Mesenchymal stem cell (in vitro differentiated cells and primary cell): ENCODE data around the gene FUT8. TPM values are rescaled to one million over a fixed set of nuclear protein-coding genes. Genes with fewer than 3 reads are reported as not detected.
A peak's percentile ranks its signal among the peaks of the same experiment; 100 is the strongest.

Experiments
- DNase-seq: peaks from one replicate; pipeline ENCODE4 v3.0.0-alpha.2; 2013
- H2AFZ ChIP-seq: one replicate; pipeline ENCODE4 v1.6.1; 2013; ENCODE audit warnings: low read depth, mild to moderate bottlenecking, control low read depth, inconsistent platforms, low read length, moderate library complexity
- H2AK5ac ChIP-seq: 2 replicates; pipeline ENCODE4 v1.6.1; 2013; ENCODE audit warnings: low read length, moderate library complexity, mild to moderate bottlenecking, inconsistent platforms; ENCODE audit not compliant: severe bottlenecking
- H2BK120ac ChIP-seq: one replicate; pipeline ENCODE4 v1.6.1; 2013; ENCODE audit warnings: low read depth, mild to moderate bottlenecking, inconsistent platforms, low read length, moderate library complexity
- H2BK12ac ChIP-seq, 2 experiments: one replicate each; pipeline ENCODE4 v1.6.1; 2013; ENCODE audit warnings: inconsistent platforms in 2 of 2, low read length in 2 of 2, mild to moderate bottlenecking in 2 of 2, moderate library complexity in 2 of 2, control low read depth in 1 of 2
- H2BK15ac ChIP-seq: one replicate; pipeline ENCODE4 v1.6.1; 2013; ENCODE audit warnings: mild to moderate bottlenecking, low read depth, inconsistent platforms; ENCODE audit not compliant: poor library complexity, severe bottlenecking
- H2BK5ac ChIP-seq: 2 replicates; pipeline ENCODE4 v1.6.1; 2013; ENCODE audit warnings: low read depth, mild to moderate bottlenecking, low read length, control low read depth, inconsistent platforms; ENCODE audit not compliant: poor library complexity, severe bottlenecking
- H3K14ac ChIP-seq, 2 experiments: one replicate each; pipeline ENCODE4 v1.6.1; 2013; ENCODE audit warnings: inconsistent platforms in 2 of 2, low read length in 2 of 2, control low read depth in 1 of 2, mild to moderate bottlenecking in 1 of 2, moderate library complexity in 1 of 2
- H3K18ac ChIP-seq, 2 experiments: one replicate each; pipeline ENCODE4 v1.6.1; 2013; ENCODE audit warnings: inconsistent platforms in 2 of 2, low read length in 2 of 2, control low read depth in 1 of 2, low read depth in 1 of 2, mild to moderate bottlenecking in 1 of 2
- H3K23ac ChIP-seq, 2 experiments: one replicate each; pipeline ENCODE4 v1.6.1; 2013; ENCODE audit warnings: inconsistent platforms in 2 of 2, low read length in 2 of 2, mild to moderate bottlenecking in 2 of 2, moderate library complexity in 2 of 2, control low read depth in 1 of 2
- H3K27ac ChIP-seq: 2 replicates; pipeline ENCODE4 v1.5.1; 2013; ENCODE audit warnings: mild to moderate bottlenecking, moderate library complexity, low read length, control low read depth, inconsistent platforms; ENCODE audit not compliant: poor library complexity, severe bottlenecking
- H3K27me3 ChIP-seq, 2 experiments: 2 replicates each; pipeline versions ENCODE4 v1.6.1 to v1.7.0; 2013; ENCODE audit warnings: low read length in 2 of 2, mild to moderate bottlenecking in 2 of 2, moderate library complexity in 2 of 2, control low read depth in 1 of 2, inconsistent platforms in 1 of 2; ENCODE audit not compliant: control insufficient read depth in 1 of 2, insufficient read depth in 1 of 2
- H3K36me3 ChIP-seq, 2 experiments: 2 replicates each; pipeline versions ENCODE4 v1.6.1 to v1.7.0; 2013; ENCODE audit warnings: low read length in 2 of 2, control low read depth in 1 of 2, inconsistent platforms in 1 of 2, low read depth in 1 of 2, mild to moderate bottlenecking in 1 of 2; ENCODE audit not compliant: insufficient read depth in 2 of 2, control insufficient read depth in 1 of 2
- H3K4ac ChIP-seq, 2 experiments: one replicate each; pipeline ENCODE4 v1.6.1; 2013; ENCODE audit warnings: inconsistent platforms in 2 of 2, low read length in 2 of 2, mild to moderate bottlenecking in 2 of 2, moderate library complexity in 2 of 2, control low read depth in 1 of 2, low read depth in 1 of 2
- H3K4me1 ChIP-seq: 2 replicates; pipeline ENCODE4 v1.6.1; 2013; ENCODE audit warnings: low read depth, low read length, control low read depth; ENCODE audit not compliant: control insufficient read depth, insufficient read depth
- H3K4me2 ChIP-seq: 2 replicates; pipeline ENCODE4 v1.6.1; 2013; ENCODE audit warnings: low read length, mild to moderate bottlenecking, inconsistent platforms; ENCODE audit not compliant: poor library complexity, severe bottlenecking
- H3K4me3 ChIP-seq, 2 experiments: 2 replicates each; pipeline versions ENCODE4 v1.5.1 to v1.7.0; 2013; ENCODE audit warnings: low read length in 2 of 2, mild to moderate bottlenecking in 2 of 2, control low read depth in 1 of 2, low read depth in 1 of 2; ENCODE audit not compliant: insufficient read depth in 1 of 2
- H3K79me1 ChIP-seq: replicated peaks from 2 replicates; pipeline ENCODE4 v1.6.1; 2013; ENCODE audit warnings: mild to moderate bottlenecking, control low read depth, low read length, inconsistent platforms; ENCODE audit not compliant: poor library complexity, severe bottlenecking
- H3K9ac ChIP-seq: 2 replicates; pipeline ENCODE4 v1.7.0; 2013; ENCODE audit warnings: mild to moderate bottlenecking, low read length, moderate library complexity
- H3K9me3 ChIP-seq: 2 replicates; pipeline ENCODE4 v1.7.0; 2013; ENCODE audit warnings: mild to moderate bottlenecking, low read length; ENCODE audit not compliant: control insufficient read depth
- H4K8ac ChIP-seq: one replicate; pipeline ENCODE4 v1.6.1; 2013; ENCODE audit warnings: inconsistent platforms, mild to moderate bottlenecking, low read length, moderate library complexity
- H4K91ac ChIP-seq: one replicate; pipeline ENCODE4 v1.6.1; 2013; ENCODE audit warnings: mild to moderate bottlenecking, low read length, inconsistent platforms
- WGBS: methylation state at CpG from one replicate; pipeline ENCODE4 v1.1.7; 2013; ENCODE audit warnings: mixed read lengths; 5-methylcytosine and 5-hydroxymethylcytosine counted together
- polyA plus RNA-seq, 2 experiments: library from polyadenylated mRNA; stranded (reverse); fragments of 200-250 nt; gene quantifications; one replicate each; pipeline ENCODE4 v1.2.3, GENCODE V29; 2013

FUT8 gene
- 32.7 TPM for polyA plus RNA-seq (2013, experiment 1 of 2)
- 31.2 TPM for polyA plus RNA-seq (2013, experiment 2 of 2)

DNA sequence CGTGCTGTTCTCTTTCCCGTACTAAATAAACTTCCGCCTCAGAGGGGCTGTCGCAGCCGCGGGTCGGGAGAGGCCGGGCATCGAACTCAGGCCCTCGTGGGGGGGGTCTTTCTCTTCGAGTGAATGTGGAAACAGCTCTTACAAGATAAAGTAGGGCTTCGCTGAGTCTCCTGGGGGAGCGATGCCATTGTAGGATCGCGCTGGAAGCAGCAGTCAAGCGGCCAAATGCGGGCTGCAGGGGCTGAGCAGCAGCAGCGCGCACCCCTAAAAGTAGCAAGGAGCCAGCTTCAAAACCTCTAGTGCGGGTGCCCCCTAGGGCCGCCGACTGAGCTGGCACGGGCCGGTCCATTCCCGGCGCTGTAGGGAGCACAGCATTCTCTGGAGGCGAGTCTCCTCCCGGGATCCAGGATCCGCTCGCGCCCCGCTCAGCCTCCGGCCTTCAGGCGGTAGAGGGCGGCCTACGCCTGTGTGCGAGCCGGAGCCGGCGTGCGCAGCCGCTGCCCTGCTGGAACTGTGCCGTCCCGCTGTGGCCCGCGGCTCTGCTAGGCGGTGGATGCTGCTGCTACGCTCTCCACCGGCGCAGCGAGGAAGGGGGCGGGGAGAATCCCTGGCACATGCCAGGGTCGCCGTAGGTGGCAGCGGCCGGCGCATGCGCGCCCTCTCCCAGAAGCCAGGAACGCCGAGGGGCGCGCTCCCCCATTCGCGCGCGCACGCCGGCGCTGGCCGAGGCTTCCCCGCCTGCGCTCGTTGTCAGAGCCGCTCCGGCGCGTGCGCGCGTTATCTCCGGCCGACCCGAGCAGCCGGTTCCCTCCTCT, at the start of gene FUT8:
Gene FUT8 (plus strand): TSS at position 699 of the 815 bp plus-strand sequence. CDS start 148,834 bp downstream, outside the sequence.
- H3K27me3 ChIP-seq: no peaks in the 10 kb centered on the region
- peak within 1 kb of the TSS in 1 of 2 experiments; percentile 98 for H3K14ac ChIP-seq
- H3K23ac ChIP-seq: peak within 1 kb of the TSS in 1 of 2 experiments; percentile 83
- H3K9ac ChIP-seq: peak within 1 kb of the TSS; percentile 99
- WGBS: under 1% methylated on average over 69 of the region's 85 CpGs
- peak within 1 kb of the TSS in 1 of 2 experiments; percentile 29 for H2BK12ac ChIP-seq
- peak within 1 kb of the TSS; percentile 85 for H3K27ac ChIP-seq
- peak within 1 kb of the TSS; percentile 85 for H2BK120ac ChIP-seq
- no peak within 1 kb of the TSS for H2AK5ac ChIP-seq
- H2BK15ac ChIP-seq: peak within 1 kb of the TSS; percentile 99
- no peaks in the 10 kb centered on the region for H3K36me3 ChIP-seq
- H3K4me3 ChIP-seq: peak within 1 kb of the TSS; percentile 86 to 92
- H2BK5ac ChIP-seq: peak within 1 kb of the TSS; percentile 84
- H3K79me1 ChIP-seq: peaks cover 4% of the 10 kb centered on the region
- peak within 1 kb of the TSS; percentile 74 to 96 for H3K18ac ChIP-seq
- peak; percentile 94 for DNase-seq
- no peaks in the 10 kb centered on the region for H3K9me3 ChIP-seq
- H2AFZ ChIP-seq: peak within 1 kb of the TSS; percentile 97
- peak within 1 kb of the TSS; percentile 81 to 91 for H3K4ac ChIP-seq
- peaks cover 4% of the 10 kb centered on the region for H3K4me1 ChIP-seq
- peak within 1 kb of the TSS; percentile 87 for H3K4me2 ChIP-seq
- peak within 1 kb of the TSS; percentile 92 for H4K8ac ChIP-seq
- peak within 1 kb of the TSS; percentile 93 for H4K91ac ChIP-seq

DNA sequence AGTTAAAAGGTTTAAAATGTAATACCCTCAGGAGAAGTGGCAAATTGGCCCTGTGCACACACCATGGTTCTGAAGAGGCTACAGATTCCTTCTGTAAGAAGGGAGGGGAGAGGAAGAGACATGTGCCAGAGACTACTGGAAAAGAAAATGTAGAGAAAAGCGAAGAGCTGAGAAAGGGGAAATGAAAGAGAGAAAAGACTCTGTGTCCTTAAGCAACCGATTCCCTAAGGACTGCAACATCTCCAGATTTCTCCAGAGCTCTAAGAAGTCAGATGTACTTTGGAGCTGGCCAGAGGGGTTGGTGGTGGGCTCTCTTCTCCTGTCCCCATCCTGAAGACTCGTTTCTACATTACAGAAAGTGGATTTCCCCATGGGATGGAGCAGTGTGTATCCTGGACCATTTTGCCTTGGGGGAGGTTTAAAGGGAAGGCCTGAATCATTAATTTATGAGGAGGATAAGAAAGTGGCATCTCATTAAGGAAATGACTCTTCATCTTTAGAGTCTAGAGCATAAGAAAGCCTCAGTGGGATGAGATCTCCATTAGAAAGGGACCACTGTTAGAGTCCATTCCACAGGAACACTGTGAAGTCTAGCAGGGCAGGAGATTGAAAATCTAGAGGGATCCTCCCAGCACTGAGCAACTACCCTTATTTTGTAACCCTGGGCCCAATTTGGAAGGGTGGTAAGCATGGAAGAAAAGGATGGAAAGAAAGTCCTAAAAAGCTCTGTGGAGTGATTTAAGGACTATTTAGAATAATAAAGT, 45.5 kb upstream of the FUT8 start:
- Histone ChIP-seq H3K18ac (no peak overlapping the region), H2AFZ (no peak overlapping the region), H2BK12ac (no peak overlapping the region), H3K14ac (no peak overlapping the region), H3K9ac (no peak overlapping the region), H2AK5ac (no peak overlapping the region), H3K36me3 (no peaks in the 10 kb centered on the region), H3K4me1 (no peaks in the 10 kb centered on the region), H3K79me1 (no peaks in the 10 kb centered on the region), H2BK5ac (no peak overlapping the region), H3K27ac (no peak overlapping the region), H3K9me3 (no peaks in the 10 kb centered on the region), H2BK15ac (no peak overlapping the region), H3K4me2 (no peak overlapping the region), H3K4me3 (no peak overlapping the region), H3K27me3 (no peaks in the 10 kb centered on the region), H4K91ac (no peak overlapping the region), H4K8ac (no peak overlapping the region), H3K23ac (no peak overlapping the region), H3K4ac (no peak overlapping the region), H2BK120ac (no peak overlapping the region)
- no peak for DNase-seq
- WGBS: 78% methylated on average over 1 of the region's 3 CpGs

DNA sequence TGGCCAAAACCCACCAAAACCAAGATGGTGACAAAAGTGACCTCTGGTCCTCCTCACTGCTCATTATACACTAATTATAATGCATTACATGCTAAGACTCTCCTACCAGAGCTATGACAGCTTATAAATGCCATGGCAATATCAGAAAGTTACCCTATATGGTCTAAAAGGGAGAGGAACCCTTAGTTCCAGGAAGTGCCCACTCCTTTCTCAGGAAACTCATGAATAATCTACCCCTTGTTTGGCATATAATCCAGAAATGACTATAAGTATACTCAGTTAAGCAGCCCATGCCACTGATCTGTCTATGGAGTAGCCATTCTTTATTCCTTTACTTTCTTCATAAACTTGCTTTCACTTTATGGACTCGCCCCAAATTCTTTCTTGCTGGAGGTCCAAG, 43.0 kb upstream of the FUT8 start:
- Histone ChIP-seq H3K23ac (no peak overlapping the region), H4K8ac (no peak overlapping the region)

DNA sequence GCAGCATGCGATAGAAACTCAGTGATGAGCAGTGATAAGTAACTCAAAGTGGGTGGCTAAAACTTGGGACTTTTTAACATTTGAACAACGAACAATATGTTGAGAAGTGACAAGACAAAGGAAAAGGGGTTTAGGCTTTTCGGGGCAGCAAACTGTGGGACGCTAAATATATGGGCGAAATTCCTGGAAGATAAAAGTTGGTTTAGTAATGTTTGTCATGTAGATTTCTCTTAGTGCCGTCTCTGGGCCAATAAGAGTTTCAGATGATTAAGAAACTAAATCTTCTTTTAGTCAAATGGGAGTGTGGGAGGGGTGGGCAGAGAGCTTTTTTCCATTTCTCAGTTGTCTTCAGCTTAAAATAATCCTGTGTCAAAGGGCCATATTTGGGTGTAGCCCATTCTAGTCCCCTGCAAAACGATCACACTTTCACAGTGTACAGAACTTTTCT, 41.7 kb upstream of the FUT8 start:
- H2AK5ac ChIP-seq: no peak overlapping the region
- no peak overlapping the region for H3K4me2 ChIP-seq
- DNase-seq: no peak
- no peak overlapping the region for H3K9ac ChIP-seq
- no peak overlapping the region for H3K4me3 ChIP-seq
- no peak overlapping the region for H4K91ac ChIP-seq
- H2AFZ ChIP-seq: no peak overlapping the region
- no peak overlapping the region for H4K8ac ChIP-seq
- H2BK5ac ChIP-seq: no peak overlapping the region
- no peaks in the 10 kb centered on the region for H3K4me1 ChIP-seq
- H3K36me3 ChIP-seq: no peaks in the 10 kb centered on the region
- H3K14ac ChIP-seq: no peak overlapping the region
- H3K4ac ChIP-seq: no peak overlapping the region
- H2BK120ac ChIP-seq: no peak overlapping the region
- H3K18ac ChIP-seq: no peak overlapping the region
- no peaks in the 10 kb centered on the region for H3K27me3 ChIP-seq
- no peak overlapping the region for H2BK12ac ChIP-seq
- H2BK15ac ChIP-seq: no peak overlapping the region
- H3K23ac ChIP-seq: no peak overlapping the region
- 83% methylated on average over 6 of the region's 7 CpGs for WGBS
- H3K27ac ChIP-seq: no peak overlapping the region
- no peaks in the 10 kb centered on the region for H3K79me1 ChIP-seq
- H3K9me3 ChIP-seq: no peaks in the 10 kb centered on the region

More for the DNA sequence above, 43.0 kb upstream of the FUT8 start:
- Histone ChIP-seq H3K9ac (no peak overlapping the region), H3K4me1 (no peaks in the 10 kb centered on the region), H2AFZ (no peak overlapping the region), H2BK120ac (no peak overlapping the region), H3K79me1 (no peaks in the 10 kb centered on the region), H2BK15ac (no peak overlapping the region), H3K9me3 (no peaks in the 10 kb centered on the region), H2AK5ac (no peak overlapping the region), H3K4me3 (no peak overlapping the region), H3K18ac (no peak overlapping the region), H4K91ac (no peak overlapping the region), H3K27ac (no peak overlapping the region), H3K14ac (no peak overlapping the region), H3K36me3 (no peaks in the 10 kb centered on the region), H2BK5ac (no peak overlapping the region), H3K27me3 (no peaks in the 10 kb centered on the region), H2BK12ac (no peak overlapping the region), H3K4me2 (no peak overlapping the region), H3K4ac (no peak overlapping the region)
- DNase-seq: no peak
- 100% methylated on average over 1 of the region's 1 CpG for WGBS
